ENCODE measurements around the gene SMIM15.

- TF ChIP-seq CTCF (IDR thresholded peaks at IDR 0.05) (no peak), EP300 (IDR thresholded peaks at IDR 0.05) (no peak), POLR2AphosphoS5 (IDR thresholded peaks at IDR 0.05) (no peak), POLR2A (IDR thresholded peaks at IDR 0.05) (no peak)
These were observed 5.1 kb upstream of the SMIM15 start for GRCh38 chr5:61167382-61167781.
